ENCODE measurements around the gene TDRKH. TPM values are rescaled to one million over a fixed set of nuclear protein-coding genes. Genes with fewer than 3 reads are reported as not detected.

The TDRKH gene
- total and polyA plus RNA-seq, 2 of the 13 experiments (the other 11 are each of a cell fraction or from before 2014, with no cell fraction given), result 3.9 to 5.4 TPM

GRCh38 chr1:151831256-151831591 lies 40.9 kb upstream of the TDRKH start:
- ChIA-PET CTCF (ENCODE audit: low intra/inter-chr PET ratio, low total read pairs) (no interaction called here), POLR2A (interaction anchor here (0.9 to 2.0 kb wide), 6 partner anchors 9 to 459 kb away, joined by 3 to 10 read pairs (median 4); partner anchors contain the start of genes C2CD4D, MRPL9, SELENBP1 and SNX27)
- FAIRE-seq (no peak), DNase-seq (ENCODE audit: low spot score) (no peak), ATAC-seq (peak; percentile 1; the same call in 2 of the 3 replicates)
- H3K4me3 ChIP-seq (replicated peaks in 1 of 3; ENCODE audit: insufficient read depth in 1 of 3, low read depth in 2 of 3, low read length in 3 of 3), result peak overlapping the region; percentile 60 to 83 (median 65)
- no peaks in the 10 kb centered on the region; a peak in 2 of 5 replicates for H3K27me3 ChIP-seq (ENCODE audit: control insufficient read depth in 1 of 2, insufficient read depth in 2 of 2, low read length in 2 of 2)
- TSS peak; percentile 60 for BruUV-seq (replicated peaks)
- intact Hi-C loops (cut with micrococcal nuclease; ENCODE audit: unreplicated experiment), result loop anchor here (5.0 to 10.0 kb wide), 4 partner anchors 39 to 386 kb away; partner anchors contain the start of genes MRPL9, TDRKH and TUFT1
- no peaks in the 10 kb centered on the region for H3K79me2 ChIP-seq (ENCODE audit: insufficient read depth, low read length)
- H3K9me3 ChIP-seq (ENCODE audit: low read length), result no peaks in the 10 kb centered on the region
- peaks cover 63% of the 10 kb centered on the region for H3K4me1 ChIP-seq (ENCODE audit: insufficient read depth, low read length)
- H3K36me3 ChIP-seq (replicated peaks in 1 of 2; ENCODE audit: control insufficient read depth in 1 of 2, insufficient read depth in 2 of 2, low read length in 2 of 2), result no peaks in the 10 kb centered on the region
- 2% methylated on average over 3 of the region's 4 CpGs for WGBS (ENCODE audit: low lambda C conversion rate)
- in situ Hi-C loops (cut with HindIII; ENCODE audit: extremely low pct_ligation_motif_present, low pct_unique_long_range_greater_than_20kb), result loop anchor here (10.0 kb wide), 2 partner anchors 116 to 236 kb away; partner anchors contain the start of gene CELF3
- peak overlapping the region; percentile 57 for H3K27ac ChIP-seq (ENCODE audit: extremely low read length, insufficient read depth, low read length)
- peak overlapping the region; percentile 47 for H2AFZ ChIP-seq (ENCODE audit: low read length)
- H3K4me2 ChIP-seq (ENCODE audit: low read depth, low read length), result peak overlapping the region; percentile 100
- H4K20me1 ChIP-seq (ENCODE audit: insufficient read depth, low read length), result no peaks in the 10 kb centered on the region
- H3K9ac ChIP-seq (ENCODE audit: insufficient read depth, low read depth, low read length), result peak overlapping the region; percentile 74
- TF ChIP-seq MYPOP (CRISPR knock-in tag; IDR thresholded peaks at IDR 0.05), result no peak
- no peak for TF ChIP-seq TBP (CRISPR knock-in tag; IDR thresholded peaks at IDR 0.05)
- TF ChIP-seq ZFP1 (CRISPR knock-in tag; IDR thresholded peaks at IDR 0.05), result no peak
- no peak for TF ChIP-seq ZNF354B (CRISPR knock-in tag; IDR thresholded peaks at IDR 0.05)
- TF ChIP-seq, protein P1, sequence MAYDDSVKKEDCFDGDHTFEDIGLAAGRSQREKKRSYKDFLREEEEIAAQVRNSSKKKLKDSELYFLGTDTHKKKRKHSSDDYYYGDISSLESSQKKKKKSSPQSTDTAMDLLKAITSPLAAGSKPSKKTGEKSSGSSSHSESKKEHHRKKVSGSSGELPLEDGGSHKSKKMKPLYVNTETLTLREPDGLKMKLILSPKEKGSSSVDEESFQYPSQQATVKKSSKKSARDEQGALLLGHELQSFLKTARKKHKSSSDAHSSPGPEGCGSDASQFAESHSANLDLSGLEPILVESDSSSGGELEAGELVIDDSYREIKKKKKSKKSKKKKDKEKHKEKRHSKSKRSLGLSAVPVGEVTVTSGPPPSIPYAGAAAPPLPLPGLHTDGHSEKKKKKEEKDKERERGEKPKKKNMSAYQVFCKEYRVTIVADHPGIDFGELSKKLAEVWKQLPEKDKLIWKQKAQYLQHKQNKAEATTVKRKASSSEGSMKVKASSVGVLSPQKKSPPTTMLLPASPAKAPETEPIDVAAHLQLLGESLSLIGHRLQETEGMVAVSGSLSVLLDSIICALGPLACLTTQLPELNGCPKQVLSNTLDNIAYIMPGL (CRISPR knock-in tag; IDR thresholded peaks at IDR 0.05; ENCODE audit: borderline replicate concordance in 1 of 2, low read depth in 1 of 2), result 0 out of 4 replicates have a peak, but pooled peaks of 1 of the 2 experiments have one; percentile 12
- 0 out of 2 replicates have a peak, but pooled peaks have one; percentile 10 for TF ChIP-seq HDAC1 (CRISPR knock-in tag; IDR thresholded peaks at IDR 0.05)
- TF ChIP-seq HIC2 (CRISPR knock-in tag; IDR thresholded peaks at IDR 0.05; ENCODE audit: low read depth), result no peak
- no peak for TF ChIP-seq ZNF17 (CRISPR knock-in tag; IDR thresholded peaks at IDR 0.05)
- TF ChIP-seq, protein P2, sequence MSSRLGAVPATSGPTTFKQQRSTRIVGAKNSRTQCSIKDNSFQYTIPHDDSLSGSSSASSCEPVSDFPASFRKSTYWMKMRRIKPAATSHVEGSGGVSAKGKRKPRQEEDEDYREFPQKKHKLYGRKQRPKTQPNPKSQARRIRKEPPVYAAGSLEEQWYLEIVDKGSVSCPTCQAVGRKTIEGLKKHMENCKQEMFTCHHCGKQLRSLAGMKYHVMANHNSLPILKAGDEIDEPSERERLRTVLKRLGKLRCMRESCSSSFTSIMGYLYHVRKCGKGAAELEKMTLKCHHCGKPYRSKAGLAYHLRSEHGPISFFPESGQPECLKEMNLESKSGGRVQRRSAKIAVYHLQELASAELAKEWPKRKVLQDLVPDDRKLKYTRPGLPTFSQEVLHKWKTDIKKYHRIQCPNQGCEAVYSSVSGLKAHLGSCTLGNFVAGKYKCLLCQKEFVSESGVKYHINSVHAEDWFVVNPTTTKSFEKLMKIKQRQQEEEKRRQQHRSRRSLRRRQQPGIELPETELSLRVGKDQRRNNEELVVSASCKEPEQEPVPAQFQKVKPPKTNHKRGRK (CRISPR knock-in tag; IDR thresholded peaks at IDR 0.05), result no peak; the same call in 1 of the 2 replicates
- TF ChIP-seq CBX2 (IDR thresholded peaks at IDR 0.05; ENCODE audit: low read depth, low read length), result no peak
- no peak for TF ChIP-seq CBX2 (CRISPR knock-in tag; IDR thresholded peaks at IDR 0.05; ENCODE audit: low read depth)
- TF ChIP-seq HIVEP1 (CRISPR knock-in tag; IDR thresholded peaks at IDR 0.05), result 0 out of 2 replicates have a peak, but pooled peaks have one; percentile 8
- TF ChIP-seq ARNT2 (CRISPR knock-in tag; IDR thresholded peaks at IDR 0.05; ENCODE audit: low read depth), result peak; percentile 42; the same call in 1 of the 2 replicates
- TF ChIP-seq ZNF724P (CRISPR knock-in tag; IDR thresholded peaks at IDR 0.05; ENCODE audit: borderline replicate concordance), result 0 out of 2 replicates have a peak, but pooled peaks have one; percentile 56
- TF ChIP-seq TOE1 (CRISPR knock-in tag; IDR thresholded peaks at IDR 0.05), result no peak
- TF ChIP-seq HCFC1 (IDR thresholded peaks at IDR 0.05; ENCODE audit: low read depth, low read length), result no peak
- peak; percentile 8; the same call in 1 of the 2 replicates for TF ChIP-seq ZNF451 (CRISPR knock-in tag; IDR thresholded peaks at IDR 0.05)
- no peak for TF ChIP-seq ZSCAN29 (CRISPR knock-in tag; conservative IDR thresholded peaks at IDR 0.05)
- 0 out of 2 replicates have a peak, but pooled peaks have one; percentile 11 for TF ChIP-seq ZSCAN21 (CRISPR knock-in tag; IDR thresholded peaks at IDR 0.05; ENCODE audit: borderline replicate concordance)
